IPS DF 6.9 (cell line): Measurements from ENCODE around the gene GNPDA1.

Source experiments
- DNase-seq: peaks from one replicate; pipeline ENCODE4 v3.0.0-alpha.2; 2013; ENCODE audit warnings: low read depth, low spot score
- H3K27ac ChIP-seq: one replicate; pipeline ENCODE4 v1.5.1; 2013; ENCODE audit warnings: low read length, control low read depth
- H3K27me3 ChIP-seq: 2 replicates; pipeline ENCODE4 v1.6.1; 2013; ENCODE audit warnings: mild to moderate bottlenecking, low read length; ENCODE audit not compliant: control insufficient read depth, insufficient read depth
- H3K36me3 ChIP-seq: 2 replicates; pipeline ENCODE4 v1.6.1; 2013; ENCODE audit warnings: low read length; ENCODE audit not compliant: control insufficient read depth, insufficient read depth
- H3K4me1 ChIP-seq: 2 replicates; pipeline ENCODE4 v1.6.1; 2013; ENCODE audit warnings: low read length; ENCODE audit not compliant: control insufficient read depth, insufficient read depth
- H3K4me3 ChIP-seq: 2 replicates; pipeline ENCODE4 v1.5.1; 2013; ENCODE audit warnings: mild to moderate bottlenecking, low read length
- H3K9me3 ChIP-seq: 2 replicates; pipeline ENCODE4 v1.6.1; 2013; ENCODE audit warnings: low read length, inconsistent platforms; ENCODE audit not compliant: control insufficient read depth, insufficient read depth
- WGBS: extraction: QIAGEN DNeasy Blood & Tissue Kit; methylation state at CpG from one replicate; pipeline ENCODE4 v1.1.7; 2013; ENCODE audit warnings: mixed read lengths, missing lambda C conversion rate; ENCODE audit not compliant: insufficient read length, insufficient coverage; 5-methylcytosine and 5-hydroxymethylcytosine counted together

GNPDA1 gene

GRCh38 chr5:141952020-141952419 lies 60.8 kb downstream of the GNPDA1 start:
- Histone ChIP-seq H3K27me3 (no peaks in the 10 kb centered on the region), H3K27ac (no peak overlapping the region), H3K9me3 (no peaks in the 10 kb centered on the region), H3K4me3 (no peak overlapping the region), H3K36me3 (no peaks in the 10 kb centered on the region), H3K4me1 (peaks cover 1% of the 10 kb centered on the region; the same call in 1 of the 2 replicates)
- no CpG with 5 or more reads among the region's 2 CpGs for WGBS
- DNase-seq = no peak

DNA sequence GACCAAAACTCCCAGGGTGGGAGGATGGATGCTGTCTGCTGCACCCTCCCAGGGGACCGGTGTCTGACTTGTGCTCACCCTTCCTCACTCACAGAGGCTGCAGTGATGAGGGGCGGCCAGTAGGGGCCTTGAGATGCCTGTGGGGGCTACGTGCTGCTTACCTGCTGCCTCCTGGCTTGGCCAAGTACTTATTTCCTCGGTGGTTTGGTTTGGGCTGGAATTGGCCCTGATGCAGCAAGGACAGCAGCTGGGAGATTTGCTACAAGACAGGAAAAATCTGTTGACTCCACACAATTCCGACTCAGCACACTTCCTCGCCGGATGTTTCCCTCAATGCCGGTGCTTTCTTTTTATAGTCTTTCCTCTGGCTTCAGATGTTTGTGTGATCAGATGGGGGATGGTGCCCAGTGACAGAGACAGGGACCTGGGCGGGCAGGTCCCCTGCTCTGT lies 61.5 kb downstream of the GNPDA1 start:
- H3K4me3 ChIP-seq = no peak overlapping the region
- H3K27ac ChIP-seq = no peak overlapping the region
- no peak for DNase-seq
- WGBS = no CpG with 5 or more reads among the region's 9 CpGs
- no peaks in the 10 kb centered on the region for H3K36me3 ChIP-seq
- no peaks in the 10 kb centered on the region for H3K27me3 ChIP-seq
- no peaks in the 10 kb centered on the region for H3K9me3 ChIP-seq
- H3K4me1 ChIP-seq = peaks cover 1% of the 10 kb centered on the region; the same call in 1 of the 2 replicates
